ENCODE data around the gene KLHDC4.
"Not testable (repeated sequence)": the region's sequence is repeated elsewhere in the genome, so short reads cannot be mapped to it uniquely, and the experiment has no call there.

DNA sequence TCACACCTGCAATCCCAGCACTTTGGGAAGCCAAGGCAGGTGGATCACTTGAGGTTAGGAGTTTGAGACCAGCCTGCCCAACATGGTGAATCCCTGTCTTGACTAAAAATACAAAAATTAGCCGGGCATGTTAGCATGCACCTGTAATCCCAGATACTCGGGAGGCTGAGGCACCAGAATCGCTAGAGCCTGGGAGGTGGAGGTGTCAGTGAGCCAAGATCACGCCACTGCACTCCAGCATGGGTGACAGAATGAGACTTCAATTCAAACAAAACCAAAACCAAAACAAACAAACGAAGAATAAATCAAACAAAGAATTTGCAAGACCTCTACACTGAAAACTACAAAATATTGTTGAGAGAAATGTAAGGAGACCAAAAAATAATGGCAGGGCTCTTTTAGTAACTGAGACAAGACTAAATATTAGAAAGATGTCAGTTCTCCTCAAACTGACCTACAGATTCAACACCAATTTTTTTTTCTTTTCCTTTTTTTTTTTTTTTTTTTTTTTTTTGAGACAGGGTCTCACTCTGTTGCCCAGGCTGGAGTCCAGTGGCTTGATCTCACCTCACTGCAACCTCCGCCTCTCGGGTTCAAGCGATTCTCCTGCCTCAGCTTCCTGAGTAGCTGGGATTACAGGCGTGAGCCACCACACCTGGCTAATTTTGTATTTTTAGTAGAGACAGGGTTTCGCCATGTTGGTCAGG is 23.1 kb upstream of the KLHDC4 start:
- TF ChIP-seq YY1 (IDR thresholded peaks at IDR 0.05; ENCODE audit: insufficient read depth, insufficient read length); ZNF274 (IDR thresholded peaks at IDR 0.05; ENCODE audit: low read depth, low read length): not testable (repeated sequence)

Measured in NT2/D1 (cell line).